Astrocyte (in vitro differentiated cells and primary cell): ENCODE results near the gene KIF18A. TPM values are rescaled to one million over a fixed set of nuclear protein-coding genes. Genes with fewer than 3 reads are reported as not detected.

Source experiments
- DNase-seq: peaks from one replicate; pipeline ENCODE4 v3.0.0-alpha.2; 2010; ENCODE audit warnings: low read depth
- FAIRE-seq: peaks from 2 replicates; lab custom pipeline; 2011; peaks lifted over from hg19 to GRCh38; lab: Jason Lieb, UNC
- H2AFZ ChIP-seq: 2 replicates; pipeline ENCODE4 v1.6.0; 2012; ENCODE audit warnings: low read depth, low read length, inconsistent platforms
- H3K27ac ChIP-seq: 2 replicates; pipeline ENCODE4 v1.5.1; 2011; ENCODE audit warnings: low read depth, low read length, inconsistent platforms
- H3K27me3 ChIP-seq: 2 replicates; pipeline ENCODE4 v1.6.0; 2011; ENCODE audit warnings: low read length, inconsistent platforms; ENCODE audit not compliant: insufficient read depth
- H3K36me3 ChIP-seq: 2 replicates; pipeline ENCODE4 v1.5.1; 2011; ENCODE audit warnings: low read length, inconsistent platforms; ENCODE audit not compliant: insufficient read depth
- H3K4me1 ChIP-seq: 2 replicates; pipeline ENCODE4 v1.5.1; 2011; ENCODE audit warnings: low read length, inconsistent platforms; ENCODE audit not compliant: insufficient read depth
- H3K4me2 ChIP-seq: 2 replicates; pipeline ENCODE4 v1.6.0; 2012; ENCODE audit warnings: low read length, inconsistent platforms
- H3K4me3 ChIP-seq: 2 replicates; pipeline ENCODE4 v1.5.1; 2011; ENCODE audit warnings: low read depth, mild to moderate bottlenecking, low read length, inconsistent platforms; ENCODE audit not compliant: insufficient read depth
- H3K79me2 ChIP-seq: 2 replicates; pipeline ENCODE4 v1.6.0; 2012; ENCODE audit warnings: mild to moderate bottlenecking, low read length, inconsistent platforms; ENCODE audit not compliant: insufficient read depth
- H3K9ac ChIP-seq: 2 replicates; pipeline ENCODE4 v1.6.0; 2012; ENCODE audit warnings: mild to moderate bottlenecking, low read length, inconsistent platforms
- H3K9me3 ChIP-seq: 2 replicates; pipeline ENCODE4 v1.5.1; 2012; ENCODE audit warnings: low read depth, mild to moderate bottlenecking, low read length, inconsistent platforms; ENCODE audit not compliant: insufficient read depth
- H4K20me1 ChIP-seq: 2 replicates; pipeline ENCODE4 v1.6.0; 2012; ENCODE audit warnings: low read length, inconsistent platforms; ENCODE audit not compliant: insufficient read depth
- H3K27ac Mint-ChIP-seq: one replicate; pipeline ENCODE4 v1.8.0; 2021; ENCODE audit warnings: mild to moderate bottlenecking, mixed read lengths; ENCODE audit not compliant: unreplicated experiment
- H3K27me3 Mint-ChIP-seq: one replicate; pipeline ENCODE4 v1.8.0; 2021; ENCODE audit warnings: low read depth, mixed read lengths; ENCODE audit not compliant: unreplicated experiment
- H3K36me3 Mint-ChIP-seq: one replicate; pipeline ENCODE4 v1.8.0; 2021; ENCODE audit warnings: low read depth, mixed read lengths; ENCODE audit not compliant: unreplicated experiment
- H3K4me1 Mint-ChIP-seq: one replicate; pipeline ENCODE4 v1.8.0; 2021; ENCODE audit warnings: low read depth, mixed read lengths; ENCODE audit not compliant: unreplicated experiment
- H3K4me3 Mint-ChIP-seq: one replicate; pipeline ENCODE4 v1.8.0; 2021; ENCODE audit warnings: mild to moderate bottlenecking, moderate library complexity, mixed read lengths; ENCODE audit not compliant: unreplicated experiment
- H3K9me3 Mint-ChIP-seq: one replicate; pipeline ENCODE4 v1.8.0; 2021; ENCODE audit warnings: mild to moderate bottlenecking, mixed read lengths; ENCODE audit not compliant: unreplicated experiment
- CTCF ChIP-seq: IDR thresholded peaks from 2 replicates; pipeline ENCODE4 v1.5.1; 2011; ENCODE audit warnings: low read depth, mild to moderate bottlenecking, inconsistent platforms, low read length, moderate library complexity; ENCODE audit not compliant: insufficient read depth
- EZH2 ChIP-seq: IDR thresholded peaks from 2 replicates; pipeline ENCODE4 v1.6.1; 2012; ENCODE audit warnings: mild to moderate bottlenecking, low read length, inconsistent platforms; ENCODE audit not compliant: insufficient read depth
- total RNA-seq: library from RNA; stranded (reverse); gene quantifications from 2 replicates; pipeline ENCODE4 v1.2.1, GENCODE V29; 2021

Gene KIF18A
- total RNA-seq, 1 donor from 2014 or later, result 3.8 TPM

- no peak overlapping the region for H2AFZ ChIP-seq
- H3K9me3 Mint-ChIP-seq, result peaks cover 16% of the 10 kb centered on the region
- no peak overlapping the region for H3K4me3 ChIP-seq
- no peak overlapping the region for H3K27ac ChIP-seq
- no peaks in the 10 kb centered on the region for H3K36me3 ChIP-seq
- no peak for DNase-seq
- no peak for FAIRE-seq
- H3K4me3 Mint-ChIP-seq, result no peak overlapping the region
- no peak overlapping the region for H3K9ac ChIP-seq
- H4K20me1 ChIP-seq, result no peaks in the 10 kb centered on the region
- H3K9me3 ChIP-seq, result peaks cover 7% of the 10 kb centered on the region
- TF ChIP-seq CTCF (no peak), EZH2 (no peak)
- no peaks in the 10 kb centered on the region for H3K27me3 Mint-ChIP-seq
- H3K79me2 ChIP-seq, result no peaks in the 10 kb centered on the region
- H3K4me1 ChIP-seq, result no peaks in the 10 kb centered on the region
- H3K4me2 ChIP-seq, result no peak overlapping the region
- no peaks in the 10 kb centered on the region for H3K27me3 ChIP-seq
- peaks cover 2% of the 10 kb centered on the region for H3K4me1 Mint-ChIP-seq
- H3K36me3 Mint-ChIP-seq, result peaks cover 2% of the 10 kb centered on the region
- no peak overlapping the region for H3K27ac Mint-ChIP-seq
Observed at GRCh38 chr11:28003615-28004014, 104.3 kb downstream of the KIF18A start.

- H3K27ac ChIP-seq, result no peak overlapping the region
Observed at GRCh38 chr11:27998552-27998951, 109.4 kb downstream of the KIF18A start.

More at GRCh38 chr11:27998552-27998951, 109.4 kb downstream of the KIF18A start:
- Histone ChIP-seq H4K20me1 (no peaks in the 10 kb centered on the region), H3K4me1 (no peaks in the 10 kb centered on the region), H3K4me2 (no peak overlapping the region), H3K79me2 (no peaks in the 10 kb centered on the region), H2AFZ (no peak overlapping the region), H3K4me3 (no peak overlapping the region), H3K9ac (no peak overlapping the region), H3K27me3 (no peaks in the 10 kb centered on the region), H3K36me3 (no peaks in the 10 kb centered on the region), H3K9me3 (peaks cover 7% of the 10 kb centered on the region)
- Mint-ChIP-seq H3K36me3 (peaks cover 2% of the 10 kb centered on the region), H3K27me3 (no peaks in the 10 kb centered on the region), H3K4me1 (no peaks in the 10 kb centered on the region), H3K27ac (no peak overlapping the region), H3K4me3 (no peak overlapping the region), H3K9me3 (peaks cover 18% of the 10 kb centered on the region)
- FAIRE-seq (no peak), DNase-seq (no peak)
- no peak for TF ChIP-seq CTCF
- TF ChIP-seq EZH2, result no peak
